H9 (cell line): ENCODE data around the gene KAZN. TPM values are rescaled to one million over a fixed set of nuclear protein-coding genes. Genes with fewer than 3 reads are reported as not detected.

Experiments
- DNase-seq: peaks from one replicate; pipeline ENCODE4 v3.0.0-alpha.2; 2017
- H2AFZ ChIP-seq: one replicate; pipeline ENCODE4 v1.6.1; 2013; ENCODE audit warnings: mild to moderate bottlenecking, low read length, control low read depth, moderate library complexity
- H2AK5ac ChIP-seq: 2 replicates; pipeline ENCODE4 v1.6.1; 2013; ENCODE audit warnings: low read length, control low read depth, mixed read lengths; ENCODE audit not compliant: insufficient read length
- H2BK120ac ChIP-seq: one replicate; pipeline ENCODE4 v1.6.1; 2013; ENCODE audit warnings: low read depth, mild to moderate bottlenecking, low read length, control low read depth, inconsistent platforms; ENCODE audit not compliant: poor library complexity, severe bottlenecking
- H2BK12ac ChIP-seq: 2 replicates; pipeline ENCODE4 v1.6.1; 2013; ENCODE audit warnings: low read length, control low read depth, mixed read lengths, low read depth; ENCODE audit not compliant: insufficient read length
- H2BK15ac ChIP-seq: 2 replicates; pipeline ENCODE4 v1.6.1; 2013; ENCODE audit warnings: low read depth, low read length, control low read depth
- H2BK20ac ChIP-seq: one replicate; pipeline ENCODE4 v1.6.1; 2013; ENCODE audit warnings: low read depth, mild to moderate bottlenecking, low read length, control low read depth, inconsistent platforms; ENCODE audit not compliant: poor library complexity, severe bottlenecking
- H2BK5ac ChIP-seq: 2 replicates; pipeline ENCODE4 v1.6.1; 2013; ENCODE audit warnings: low read length, control low read depth, mixed read lengths; ENCODE audit not compliant: insufficient read length
- H3K14ac ChIP-seq: 2 replicates; pipeline ENCODE4 v1.6.1; 2013; ENCODE audit warnings: low read length, control low read depth; ENCODE audit not compliant: insufficient read depth
- H3K18ac ChIP-seq: 2 replicates; pipeline ENCODE4 v1.6.1; 2013; ENCODE audit warnings: low read depth, mild to moderate bottlenecking, mixed read lengths, low read length, control low read depth; ENCODE audit not compliant: insufficient read length
- H3K23ac ChIP-seq: 2 replicates; pipeline ENCODE4 v1.6.1; 2013; ENCODE audit warnings: low read length, control low read depth, mixed read lengths, low read depth; ENCODE audit not compliant: insufficient read length
- H3K23me2 ChIP-seq: 2 replicates; pipeline ENCODE4 v1.6.1; 2013; ENCODE audit warnings: low read depth, mild to moderate bottlenecking, mixed read lengths, low read length, control low read depth; ENCODE audit not compliant: insufficient read length, poor library complexity, severe bottlenecking
- H3K27ac ChIP-seq: 2 replicates; pipeline ENCODE4 v1.5.1; 2013; ENCODE audit warnings: low read length, control low read depth, mixed read lengths, low read depth; ENCODE audit not compliant: insufficient read length
- H3K27me3 ChIP-seq: 2 replicates; pipeline ENCODE4 v1.6.1; 2013; ENCODE audit warnings: low read length, control low read depth, inconsistent platforms; ENCODE audit not compliant: insufficient read depth
- H3K4ac ChIP-seq: 2 replicates; pipeline ENCODE4 v1.6.1; 2013; ENCODE audit warnings: low read depth, mild to moderate bottlenecking, control low read depth, inconsistent platforms, low read length, moderate library complexity
- H3K4me1 ChIP-seq: 2 replicates; pipeline ENCODE4 v1.6.1; 2013; ENCODE audit warnings: low read length, control low read depth, inconsistent platforms; ENCODE audit not compliant: insufficient read depth
- H3K4me2 ChIP-seq: 2 replicates; pipeline ENCODE4 v1.6.1; 2013; ENCODE audit warnings: low read length, control low read depth, mixed read lengths; ENCODE audit not compliant: insufficient read length, insufficient read depth
- H3K56ac ChIP-seq: 2 replicates; pipeline ENCODE4 v1.6.1; 2013; ENCODE audit warnings: low read depth, mild to moderate bottlenecking, mixed read lengths, low read length, control low read depth; ENCODE audit not compliant: insufficient read length
- H3K79me1 ChIP-seq: 2 replicates; pipeline ENCODE4 v1.6.1; 2013; ENCODE audit warnings: low read depth, mild to moderate bottlenecking, moderate library complexity, low read length, control low read depth, inconsistent platforms; ENCODE audit not compliant: insufficient read depth, poor library complexity, severe bottlenecking
- H3K79me2 ChIP-seq: 2 replicates; pipeline ENCODE4 v1.6.1; 2013; ENCODE audit warnings: low read length, control low read depth, inconsistent platforms; ENCODE audit not compliant: insufficient read depth
- H3K9ac ChIP-seq: 2 replicates; pipeline ENCODE4 v1.6.1; 2013; ENCODE audit warnings: low read length, control low read depth, mixed read lengths; ENCODE audit not compliant: insufficient read length; ENCODE audit errors: extremely low read depth
- H3K9me3 ChIP-seq: one replicate; pipeline ENCODE4 v1.6.1; 2013; ENCODE audit warnings: low read depth, low read length, inconsistent platforms; ENCODE audit not compliant: control insufficient read depth
- H3T11ph ChIP-seq: one replicate; pipeline ENCODE4 v1.6.1; 2013; ENCODE audit warnings: mild to moderate bottlenecking, low read length, control low read depth, inconsistent platforms
- H4K20me1 ChIP-seq: one replicate; pipeline ENCODE4 v1.6.1; 2013; ENCODE audit not compliant: control insufficient read depth, insufficient read length, insufficient read depth
- H4K5ac ChIP-seq: 2 replicates; pipeline ENCODE4 v1.6.1; 2013; ENCODE audit warnings: low read depth, mild to moderate bottlenecking, mixed read lengths, low read length, control low read depth; ENCODE audit not compliant: insufficient read length
- H4K8ac ChIP-seq: replicated peaks from 2 replicates; pipeline ENCODE4 v1.6.1; 2013; ENCODE audit warnings: low read length, control low read depth, mixed read lengths, low read depth; ENCODE audit not compliant: insufficient read length
- H4K91ac ChIP-seq: 2 replicates; pipeline ENCODE4 v1.6.1; 2013; ENCODE audit warnings: low read depth, mild to moderate bottlenecking, moderate library complexity, mixed read lengths, low read length, control low read depth; ENCODE audit not compliant: insufficient read length
- H3K27ac Mint-ChIP-seq, 3 experiments: 2 replicates in 2 of 3; 3 replicates in 1 of 3; pipeline ENCODE4 v1.8.0; 2020 to 2021; ENCODE audit warnings: mixed read lengths in 3 of 3, mild to moderate bottlenecking in 1 of 3, moderate library complexity in 1 of 3
- H3K27me3 Mint-ChIP-seq: 2 replicates; pipeline ENCODE4 v1.8.0; 2021; ENCODE audit warnings: low read depth, mild to moderate bottlenecking, moderate library complexity, mixed read lengths
- H3K36me3 Mint-ChIP-seq, 3 experiments: 2 replicates in 2 of 3; 3 replicates in 1 of 3; pipeline ENCODE4 v1.8.0; 2020 to 2021; ENCODE audit warnings: low read depth in 3 of 3, mixed read lengths in 3 of 3; ENCODE audit not compliant: insufficient read depth in 1 of 3
- H3K4me1 Mint-ChIP-seq, 2 experiments: 2 replicates each; pipeline ENCODE4 v1.8.0; 2020; ENCODE audit warnings: mixed read lengths in 2 of 2
- H3K4me3 Mint-ChIP-seq, 2 experiments: 2 replicates in 1 of 2; 3 replicates in 1 of 2; pipeline ENCODE4 v1.8.0; 2020 to 2021; ENCODE audit warnings: mild to moderate bottlenecking in 2 of 2, mixed read lengths in 2 of 2, moderate library complexity in 1 of 2
- H3K9me3 Mint-ChIP-seq, 2 experiments: 2 replicates in 1 of 2; 3 replicates in 1 of 2; pipeline ENCODE4 v1.8.0; 2020; ENCODE audit warnings: mild to moderate bottlenecking in 2 of 2, mixed read lengths in 2 of 2, moderate library complexity in 1 of 2
- WGBS: extraction: QIAGEN DNeasy Blood & Tissue Kit; methylation state at CpG from one replicate; pipeline ENCODE4 v1.1.7; 2013; ENCODE audit warnings: missing lambda C conversion rate, low lambda C conversion rate, mixed read lengths; ENCODE audit not compliant: insufficient read length; ENCODE audit errors: extremely low coverage; 5-methylcytosine and 5-hydroxymethylcytosine counted together
- total RNA-seq: library from RNA; stranded (reverse); gene quantifications from 2 replicates; pipeline ENCODE4 v1.2.1, GENCODE V29; 2021
- TF ChIP-seq, protein P1 (sequence below): fragments of 200-600 bp; sonication (generic); conservative IDR thresholded peaks from 3 replicates; pipeline ENCODE4 v1.8.0; 2021; ENCODE audit warnings: antibody characterized with exemption, mild to moderate bottlenecking

KAZN gene
- total RNA-seq, 1 experiment from 2014 or later, result 7.6 TPM

DNA sequence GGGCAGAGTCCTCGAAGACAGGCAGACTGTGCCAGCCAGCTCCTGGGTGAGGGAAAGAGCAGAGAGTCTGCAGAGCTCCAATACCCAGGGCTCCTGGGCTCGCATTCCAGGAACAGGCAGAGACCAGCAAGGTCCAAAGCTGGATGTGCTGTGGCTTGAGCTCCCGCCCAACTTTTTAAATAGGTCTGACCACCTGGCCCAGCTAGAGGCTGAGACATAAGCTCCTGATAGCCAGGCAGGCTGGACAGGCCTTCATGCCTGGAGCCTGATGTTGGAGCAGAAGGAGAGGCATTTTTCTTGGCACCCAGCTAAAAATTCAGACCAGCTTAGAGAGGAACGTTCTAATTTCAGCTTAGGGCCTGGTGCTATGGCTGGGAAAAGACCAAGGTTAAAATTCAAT is 376.6 kb downstream of the KAZN start:
- H3K4me1 Mint-ChIP-seq, result peaks cover 9 to 24% of the 10 kb centered on the region in 2 experiments
- Histone ChIP-seq H3K4me2 (no peak overlapping the region), H3K23ac (no peak overlapping the region), H3K18ac (no peak overlapping the region), H2BK15ac (no peak overlapping the region), H4K91ac (no peak overlapping the region), H2BK20ac (no peak overlapping the region), H2BK5ac (no peak overlapping the region), H2AFZ (no peak overlapping the region), H2BK12ac (no peak overlapping the region), H3K9ac (no peak overlapping the region), H2AK5ac (no peak overlapping the region), H4K8ac (no peak overlapping the region), H3K14ac (no peak overlapping the region), H3T11ph (no peak overlapping the region), H4K20me1 (no peaks in the 10 kb centered on the region), H3K4ac (no peak overlapping the region), H3K23me2 (no peaks in the 10 kb centered on the region), H3K79me1 (no peaks in the 10 kb centered on the region), H4K5ac (no peak overlapping the region), H3K4me1 (no peaks in the 10 kb centered on the region), H3K27ac (no peak overlapping the region), H3K79me2 (no peaks in the 10 kb centered on the region), H3K27me3 (no peaks in the 10 kb centered on the region), H3K56ac (no peak overlapping the region), H2BK120ac (no peak overlapping the region), H3K9me3 (no peaks in the 10 kb centered on the region)
- DNase-seq, result no peak
- no peak overlapping the region for H3K4me3 Mint-ChIP-seq
- no peak overlapping the region for H3K27ac Mint-ChIP-seq
- WGBS, result no CpG with 5 or more reads among the region's 4 CpGs
- H3K27me3 Mint-ChIP-seq, result peaks cover 4% of the 10 kb centered on the region
- TF ChIP-seq, protein P1, sequence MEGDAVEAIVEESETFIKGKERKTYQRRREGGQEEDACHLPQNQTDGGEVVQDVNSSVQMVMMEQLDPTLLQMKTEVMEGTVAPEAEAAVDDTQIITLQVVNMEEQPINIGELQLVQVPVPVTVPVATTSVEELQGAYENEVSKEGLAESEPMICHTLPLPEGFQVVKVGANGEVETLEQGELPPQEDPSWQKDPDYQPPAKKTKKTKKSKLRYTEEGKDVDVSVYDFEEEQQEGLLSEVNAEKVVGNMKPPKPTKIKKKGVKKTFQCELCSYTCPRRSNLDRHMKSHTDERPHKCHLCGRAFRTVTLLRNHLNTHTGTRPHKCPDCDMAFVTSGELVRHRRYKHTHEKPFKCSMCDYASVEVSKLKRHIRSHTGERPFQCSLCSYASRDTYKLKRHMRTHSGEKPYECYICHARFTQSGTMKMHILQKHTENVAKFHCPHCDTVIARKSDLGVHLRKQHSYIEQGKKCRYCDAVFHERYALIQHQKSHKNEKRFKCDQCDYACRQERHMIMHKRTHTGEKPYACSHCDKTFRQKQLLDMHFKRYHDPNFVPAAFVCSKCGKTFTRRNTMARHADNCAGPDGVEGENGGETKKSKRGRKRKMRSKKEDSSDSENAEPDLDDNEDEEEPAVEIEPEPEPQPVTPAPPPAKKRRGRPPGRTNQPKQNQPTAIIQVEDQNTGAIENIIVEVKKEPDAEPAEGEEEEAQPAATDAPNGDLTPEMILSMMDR, result no peak
- H3K9me3 Mint-ChIP-seq, result peaks cover 10 to 11% of the 10 kb centered on the region in 2 experiments
- peaks cover 6 to 10% (median 6%) of the 10 kb centered on the region in 3 experiments; a peak in 6 of 7 replicates for H3K36me3 Mint-ChIP-seq
